ENCODE results near the gene CLCN5.
"Not testable (repeated sequence)": the region's sequence is repeated elsewhere in the genome, so short reads cannot be mapped to it uniquely, and the experiment has no call there.

Gene CLCN5

DNA sequence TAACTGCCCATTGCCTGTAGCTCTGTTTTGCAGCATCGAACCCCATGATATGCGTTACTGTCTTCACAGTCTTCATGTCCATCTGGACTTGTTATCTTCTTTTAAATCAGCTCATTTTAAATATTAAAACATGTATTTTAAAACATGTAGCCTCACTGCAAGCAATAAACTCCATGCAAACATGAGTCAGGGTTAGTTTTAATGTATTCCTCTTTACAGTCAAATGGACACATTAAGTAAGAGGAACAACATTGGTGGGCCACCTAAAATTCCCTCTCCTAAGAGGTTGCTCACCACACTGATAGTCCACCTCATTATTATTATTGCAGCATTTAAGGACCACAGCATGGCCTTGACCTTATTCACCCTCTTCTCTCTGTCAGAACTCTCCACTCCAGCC lies 74.1 kb downstream of the CLCN5 start:
- DNase-seq (ENCODE audit: low read depth), result no peak

DNA sequence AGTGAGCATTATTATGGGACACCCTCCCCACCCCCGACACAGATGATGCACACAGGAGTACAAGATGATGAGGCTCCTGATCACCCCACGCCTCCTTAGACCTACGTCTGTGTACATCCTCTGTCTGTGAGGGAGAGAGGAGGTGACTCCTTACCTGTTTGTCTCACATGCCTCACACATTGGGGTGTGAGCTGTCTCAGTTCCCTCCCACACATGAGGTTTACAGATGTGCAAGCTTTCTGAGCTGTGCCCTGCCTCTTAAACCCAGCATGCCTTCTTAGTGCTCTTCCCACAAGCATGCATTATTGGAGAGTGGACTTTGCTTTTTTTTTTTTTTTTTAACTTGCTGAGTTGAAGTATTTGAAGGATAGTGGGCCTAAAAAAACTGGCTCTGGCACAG lies 76.7 kb downstream of the CLCN5 start:
- no peak for DNase-seq (ENCODE audit: low read depth)

- DNase-seq (ENCODE audit: low read depth), result no peak
Observed at GRCh38 chrX:50000937-50001542, 78.6 kb downstream of the CLCN5 start.

GRCh38 chrX:50002067-50002714 lies 79.8 kb downstream of the CLCN5 start:
- peak; percentile 17 for DNase-seq (ENCODE audit: low read depth)

DNA sequence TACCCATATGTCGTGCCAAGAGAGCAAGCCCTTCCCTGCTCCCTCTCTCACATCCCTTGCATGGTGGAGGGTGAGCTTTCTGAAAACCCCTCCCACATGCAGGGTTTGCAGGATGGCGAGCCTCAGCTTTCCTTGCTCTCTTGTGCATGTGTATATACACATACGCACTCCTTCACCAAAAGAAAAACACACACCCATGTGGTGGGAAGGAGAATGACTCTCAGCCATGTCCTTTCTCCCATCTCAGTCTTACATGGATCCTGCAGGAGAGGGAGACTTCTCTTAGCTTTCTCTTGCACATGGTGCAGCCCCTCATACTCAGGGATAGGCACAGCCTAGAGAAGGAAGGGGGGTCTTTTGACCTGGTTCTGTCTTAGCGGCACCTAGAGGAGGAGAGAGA lies 81.1 kb downstream of the CLCN5 start:
- no peak for DNase-seq (ENCODE audit: low read depth)

DNA sequence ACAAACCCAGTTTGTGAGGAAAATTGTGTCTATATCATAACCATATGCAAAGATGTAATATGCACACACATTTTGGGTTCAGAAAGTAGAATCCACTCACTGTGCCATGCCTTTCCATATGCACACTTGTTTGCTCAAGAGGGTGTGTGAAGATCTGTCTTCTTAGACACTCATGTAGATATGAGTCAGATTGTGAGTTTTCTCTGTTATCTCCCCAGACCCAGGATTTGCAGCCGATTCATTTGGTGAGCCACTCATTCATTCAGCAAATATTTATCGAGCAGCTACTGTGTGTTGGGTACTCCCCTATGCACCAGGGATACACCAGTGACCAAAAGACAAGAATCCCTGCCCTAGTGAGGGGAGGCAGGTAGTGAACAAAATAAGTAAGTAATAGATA lies 81.5 kb downstream of the CLCN5 start:
- DNase-seq (ENCODE audit: low read depth), result peak; percentile 51

DNA sequence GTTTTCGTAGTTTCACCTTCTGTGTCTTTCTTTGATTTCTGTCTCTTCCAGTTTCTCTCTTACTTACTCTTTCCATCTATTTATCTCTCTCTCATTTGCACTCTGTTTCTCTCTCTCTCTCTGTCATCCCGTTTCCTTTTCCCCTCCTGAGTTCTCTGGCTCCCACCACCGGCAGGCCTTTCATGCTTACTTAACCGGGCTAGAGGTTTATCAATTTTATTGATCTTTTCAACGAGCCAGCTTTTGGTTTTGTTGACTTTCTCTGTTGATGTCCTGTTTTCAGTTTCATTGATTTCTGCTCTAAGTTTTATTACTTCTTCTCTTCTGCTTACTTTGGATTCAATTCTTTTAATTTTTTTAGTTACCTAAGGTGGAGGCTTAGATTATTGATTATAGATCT lies 103.2 kb downstream of the CLCN5 start:
- DNase-seq (ENCODE audit: low read depth), result not testable (repeated sequence)

DNA sequence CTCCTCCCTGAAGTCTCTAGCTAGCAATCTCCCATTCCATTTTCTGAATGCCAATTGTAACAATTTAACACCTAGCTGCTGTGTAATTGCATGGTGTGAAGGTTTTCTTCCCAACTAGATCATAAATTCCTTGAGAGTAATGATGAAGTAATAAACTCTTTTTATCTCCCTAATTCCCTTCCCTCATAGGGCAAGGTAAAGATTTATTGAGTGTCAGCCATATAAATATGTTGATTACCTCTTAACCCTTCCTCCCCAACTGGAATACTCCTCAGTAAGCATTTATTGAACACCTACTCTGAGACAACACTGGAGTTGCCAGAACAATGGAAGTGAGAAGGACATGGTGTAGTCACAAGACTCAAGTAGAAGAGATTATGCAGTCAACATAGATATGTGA lies 112.7 kb downstream of the CLCN5 start:
- DNase-seq (ENCODE audit: low read depth), result no peak

- no peak for DNase-seq (ENCODE audit: low read depth)
Observed at GRCh38 chrX:50036426-50036825, 114.0 kb downstream of the CLCN5 start.

GRCh38 chrX:50045823-50046222 lies 123.4 kb downstream of the CLCN5 start:
- DNase-seq (ENCODE audit: low read depth), result no peak

GRCh38 chrX:50049228-50049627 lies 126.8 kb downstream of the CLCN5 start:
- DNase-seq (ENCODE audit: low read depth), result no peak

GRCh38 chrX:50054147-50054546 lies 131.8 kb downstream of the CLCN5 start:
- DNase-seq (ENCODE audit: low read depth), result no peak

- no peak for DNase-seq (ENCODE audit: low read depth)
Observed at GRCh38 chrX:50066318-50066937, 144.0 kb downstream of the CLCN5 start.

DNA sequence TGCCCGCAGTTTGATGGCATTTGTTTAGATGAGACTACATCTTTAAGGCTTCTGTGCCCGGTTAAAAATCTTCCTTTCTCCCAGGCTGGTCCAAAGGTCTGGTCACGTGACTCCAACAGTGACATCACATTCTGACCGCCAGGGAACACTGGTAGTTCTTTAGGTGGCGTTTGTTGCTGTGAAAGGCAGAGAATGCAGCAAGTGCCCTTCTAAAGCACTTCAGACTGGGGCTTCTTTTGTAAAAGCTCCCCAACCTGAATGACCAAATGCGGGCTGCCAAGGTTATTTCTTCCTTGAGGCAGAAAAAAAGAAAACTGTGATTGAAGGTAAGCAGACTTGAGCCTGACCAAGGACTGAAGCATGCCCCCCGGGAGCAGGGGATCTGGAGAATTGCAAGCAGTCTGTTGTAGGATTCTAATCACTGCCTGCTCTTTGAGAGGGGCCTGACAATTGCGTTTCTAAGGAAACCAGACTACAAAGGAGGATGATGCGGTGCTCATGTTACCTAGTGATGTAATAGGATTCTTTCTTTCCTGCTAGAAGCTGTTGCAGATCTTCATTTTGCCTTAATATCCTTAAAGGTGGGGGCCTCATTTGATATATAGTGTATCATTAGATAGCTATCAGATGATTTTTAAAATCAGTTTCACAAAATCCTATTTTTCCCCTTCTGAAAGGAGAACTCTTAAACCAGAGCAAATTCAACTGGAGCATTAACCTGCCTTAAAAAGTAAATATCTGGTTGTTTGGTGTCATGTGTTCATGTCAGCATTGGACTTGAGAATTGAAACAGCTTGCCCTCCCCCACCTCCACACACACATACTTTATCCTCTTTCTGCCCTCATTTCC lies 145.3 kb downstream of the CLCN5 start:
- DNase-seq (ENCODE audit: low read depth), result peak; percentile 39

- DNase-seq (ENCODE audit: low read depth), result peak; percentile 32
Observed at GRCh38 chrX:50068285-50068563, 145.8 kb downstream of the CLCN5 start.

- DNase-seq (ENCODE audit: low read depth), result no peak
Observed at GRCh38 chrX:50068893-50069292, 146.5 kb downstream of the CLCN5 start.

DNA sequence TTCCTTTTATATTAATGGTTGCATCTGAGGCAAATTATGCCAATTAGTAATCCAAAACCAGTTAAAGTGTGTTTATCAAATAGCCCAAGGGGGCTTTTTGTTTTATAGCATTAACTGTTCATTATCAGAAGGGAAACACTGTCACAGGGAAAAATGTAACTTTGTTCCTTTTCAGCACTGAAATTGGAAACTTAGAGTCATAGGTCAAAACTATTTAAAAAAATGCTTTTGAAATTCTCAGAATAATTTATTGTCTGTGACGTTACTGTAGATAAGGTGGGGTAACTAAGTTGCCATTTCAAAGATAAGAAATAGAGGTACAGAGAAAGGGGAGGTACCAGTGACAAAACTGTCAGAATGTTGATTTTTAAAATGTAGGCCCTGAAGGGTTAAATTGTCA lies 149.1 kb downstream of the CLCN5 start:
- DNase-seq (ENCODE audit: low read depth), result no peak

DNA sequence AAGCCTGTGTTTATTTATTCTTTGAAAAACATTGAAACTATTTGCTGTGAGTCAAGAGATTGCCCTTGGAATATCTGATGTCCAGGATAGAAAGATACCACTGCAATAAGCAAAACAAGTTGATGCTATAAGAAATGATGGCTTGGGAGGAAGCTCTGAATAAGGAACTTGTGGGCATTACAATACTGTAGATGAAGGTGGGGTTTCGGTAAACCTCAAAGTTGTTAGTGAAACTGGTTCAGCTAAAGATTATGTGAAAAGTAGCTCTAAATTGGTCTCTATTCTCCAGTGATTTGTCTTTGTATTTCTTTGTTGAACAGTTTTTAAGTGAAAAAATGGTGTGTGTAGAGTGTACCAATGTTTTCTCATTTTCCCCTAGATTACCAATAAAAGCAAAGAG lies 149.7 kb downstream of the CLCN5 start:
- peak; percentile 40 for DNase-seq (ENCODE audit: low read depth)

DNA sequence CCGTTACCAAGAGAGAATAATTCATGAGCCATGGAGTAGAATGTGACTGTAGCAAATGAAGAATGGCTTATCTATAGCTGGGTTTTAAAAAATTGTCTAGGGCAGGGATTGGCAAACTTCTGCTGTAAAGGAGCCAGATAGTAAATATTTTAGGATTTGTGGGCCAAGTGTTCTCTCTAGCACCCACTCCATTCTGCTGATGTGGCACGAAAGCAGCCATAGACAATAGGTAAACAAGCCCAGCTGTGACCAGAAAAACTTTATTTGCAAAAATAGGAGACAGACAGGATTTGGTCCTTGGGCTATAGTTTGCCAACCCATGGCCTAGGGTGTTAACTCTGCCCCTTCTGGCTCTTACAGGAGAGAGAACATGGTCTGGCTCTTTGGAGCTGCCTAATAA lies 151.2 kb downstream of the CLCN5 start:
- DNase-seq (ENCODE audit: low read depth), result no peak

DNA sequence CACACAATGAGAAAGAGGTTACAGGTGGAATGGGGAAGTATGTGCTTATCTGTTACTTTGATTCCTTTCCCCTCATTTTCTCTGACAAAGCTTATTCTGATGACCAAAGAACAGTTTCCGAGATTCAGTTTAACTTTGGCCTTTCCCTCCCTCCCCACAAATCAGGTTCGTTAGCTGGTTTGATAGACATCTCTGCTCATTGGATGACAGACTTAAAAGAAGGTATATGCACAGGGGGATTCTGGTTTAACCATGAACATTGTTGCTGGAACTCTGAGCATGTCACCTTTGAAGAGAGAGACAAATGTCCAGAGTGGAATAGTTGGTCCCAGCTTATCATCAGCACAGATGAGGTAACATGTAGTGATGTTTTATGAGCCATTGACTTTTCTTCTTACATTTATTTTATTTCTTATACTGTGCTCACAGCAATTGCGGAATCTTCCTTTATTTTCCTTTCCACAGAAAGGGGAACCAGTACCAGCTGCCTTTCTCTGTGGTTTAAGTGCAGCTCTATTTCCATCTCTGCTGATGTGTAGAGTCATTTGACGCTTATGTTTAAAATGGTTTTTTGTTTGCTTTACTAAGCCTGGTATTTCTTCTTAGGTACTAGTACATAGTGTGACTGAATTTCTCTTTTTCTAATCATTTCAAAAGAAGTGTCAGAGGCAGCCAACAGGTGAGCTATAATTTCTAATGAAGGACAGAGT lies 153.4 kb downstream of the CLCN5 start:
- no peak for DNase-seq (ENCODE audit: low read depth)

GRCh38 chrX:50081282-50081889 lies 159.0 kb downstream of the CLCN5 start:
- DNase-seq (ENCODE audit: low read depth), result no peak

DNA sequence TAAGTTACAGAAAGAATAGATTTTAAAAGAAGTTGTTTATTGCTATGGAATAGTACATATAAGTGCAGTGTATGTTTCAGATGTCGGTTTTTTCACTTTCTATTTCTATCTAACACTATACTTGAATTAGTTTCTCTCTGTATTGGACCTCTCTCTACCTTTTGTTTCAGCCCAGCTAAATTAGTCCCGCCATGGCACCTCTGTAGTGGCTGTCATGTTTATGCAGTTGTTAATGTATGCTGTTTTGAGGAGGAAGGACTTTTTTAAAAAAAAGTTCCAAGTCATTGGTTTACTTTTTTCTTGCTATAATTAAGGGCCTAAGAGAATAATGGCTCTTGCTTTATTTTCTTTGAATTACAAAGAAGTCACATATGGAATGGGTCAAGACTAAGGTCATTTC lies 160.3 kb downstream of the CLCN5 start:
- no peak for DNase-seq (ENCODE audit: low read depth)

Data from amniotic epithelial cell (primary cell).